ENCODE results near the gene TP73.

Gene TP73

DNA sequence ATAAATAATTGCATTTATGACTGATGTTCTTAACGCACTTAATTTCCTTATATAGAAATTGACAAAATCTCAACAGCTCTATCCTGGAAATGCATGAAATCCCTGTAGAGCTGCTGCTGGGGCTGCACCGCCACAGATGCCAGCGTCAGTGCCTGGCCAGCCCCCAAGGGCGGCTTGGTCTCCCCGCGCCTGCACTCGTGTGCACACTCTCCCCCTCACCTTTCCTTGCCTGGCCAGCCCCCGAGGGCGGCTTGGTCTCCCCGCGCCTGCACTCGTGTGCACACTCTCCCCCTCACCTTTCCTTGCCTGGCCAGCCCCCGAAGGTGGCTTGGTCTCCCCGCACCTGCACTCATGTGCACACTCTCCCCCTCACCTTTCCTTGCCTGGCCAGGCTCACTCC lies 16.2 kb upstream of the TP73 start:
- in situ Hi-C loops (cut with HindIII; ENCODE audit: low sequenced_read_pairs) = no loop called here
- no peak for DNase-seq (ENCODE audit: low read depth)
- TF ChIP-seq, protein P1, sequence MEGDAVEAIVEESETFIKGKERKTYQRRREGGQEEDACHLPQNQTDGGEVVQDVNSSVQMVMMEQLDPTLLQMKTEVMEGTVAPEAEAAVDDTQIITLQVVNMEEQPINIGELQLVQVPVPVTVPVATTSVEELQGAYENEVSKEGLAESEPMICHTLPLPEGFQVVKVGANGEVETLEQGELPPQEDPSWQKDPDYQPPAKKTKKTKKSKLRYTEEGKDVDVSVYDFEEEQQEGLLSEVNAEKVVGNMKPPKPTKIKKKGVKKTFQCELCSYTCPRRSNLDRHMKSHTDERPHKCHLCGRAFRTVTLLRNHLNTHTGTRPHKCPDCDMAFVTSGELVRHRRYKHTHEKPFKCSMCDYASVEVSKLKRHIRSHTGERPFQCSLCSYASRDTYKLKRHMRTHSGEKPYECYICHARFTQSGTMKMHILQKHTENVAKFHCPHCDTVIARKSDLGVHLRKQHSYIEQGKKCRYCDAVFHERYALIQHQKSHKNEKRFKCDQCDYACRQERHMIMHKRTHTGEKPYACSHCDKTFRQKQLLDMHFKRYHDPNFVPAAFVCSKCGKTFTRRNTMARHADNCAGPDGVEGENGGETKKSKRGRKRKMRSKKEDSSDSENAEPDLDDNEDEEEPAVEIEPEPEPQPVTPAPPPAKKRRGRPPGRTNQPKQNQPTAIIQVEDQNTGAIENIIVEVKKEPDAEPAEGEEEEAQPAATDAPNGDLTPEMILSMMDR (IDR thresholded peaks at IDR 0.05; ENCODE audit: low read depth, low read length, missing control alignments) = no peak
- H3K4me3 ChIP-seq (ENCODE audit: low read depth, low read length) = no peak overlapping the region

DNA sequence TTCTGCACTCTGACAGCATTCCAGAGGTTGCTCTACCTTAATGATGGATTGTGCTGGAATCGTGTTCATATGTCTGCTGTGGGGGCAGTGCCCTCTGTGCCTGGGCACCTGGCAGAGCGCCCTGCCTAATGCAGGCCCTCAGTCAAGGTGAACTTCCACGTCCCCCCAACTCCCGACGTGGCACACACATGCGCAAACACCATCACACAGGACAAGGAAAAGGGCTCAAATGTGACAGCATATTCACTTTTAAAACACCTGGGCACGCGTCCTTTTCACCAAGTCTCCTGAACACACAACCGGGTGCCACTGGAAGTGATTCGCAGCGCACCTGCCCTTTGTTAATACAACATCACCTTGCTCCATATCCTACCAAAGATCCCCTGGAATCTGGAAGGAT lies 15.8 kb upstream of the TP73 start:
- TF ChIP-seq, protein P1 (IDR thresholded peaks at IDR 0.05; ENCODE audit: low read depth, low read length, missing control alignments) = no peak
- DNase-seq (ENCODE audit: low read depth) = no peak
- in situ Hi-C loops (cut with HindIII; ENCODE audit: low sequenced_read_pairs) = no loop called here
- no peak overlapping the region for H3K4me3 ChIP-seq (ENCODE audit: low read depth, low read length)

DNA sequence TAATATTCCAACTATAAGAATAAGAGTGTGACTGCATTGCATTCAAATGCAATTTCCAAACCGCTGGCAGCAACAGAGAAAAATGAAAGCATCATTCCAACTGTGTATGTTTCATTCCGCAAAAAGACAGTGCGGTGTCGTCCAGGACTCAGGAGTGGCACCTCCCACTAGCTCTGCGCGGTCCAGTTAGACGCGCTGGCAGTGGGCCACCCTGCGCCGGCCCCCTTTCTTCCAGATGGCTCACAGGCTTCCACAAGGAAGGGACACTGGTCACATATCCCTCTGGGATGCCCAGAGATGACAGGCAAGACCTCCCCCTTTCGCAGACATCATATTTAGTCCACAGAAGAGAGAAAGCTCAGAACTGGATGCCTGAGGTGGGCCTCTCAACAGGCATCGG lies 14.3 kb upstream of the TP73 start:
- no peak overlapping the region for H3K4me3 ChIP-seq (ENCODE audit: low read depth, low read length)
- no peak for DNase-seq (ENCODE audit: low read depth)
- in situ Hi-C loops (cut with HindIII; ENCODE audit: low sequenced_read_pairs) = no loop called here
- TF ChIP-seq, protein P1 (IDR thresholded peaks at IDR 0.05; ENCODE audit: low read depth, low read length, missing control alignments) = no peak

DNA sequence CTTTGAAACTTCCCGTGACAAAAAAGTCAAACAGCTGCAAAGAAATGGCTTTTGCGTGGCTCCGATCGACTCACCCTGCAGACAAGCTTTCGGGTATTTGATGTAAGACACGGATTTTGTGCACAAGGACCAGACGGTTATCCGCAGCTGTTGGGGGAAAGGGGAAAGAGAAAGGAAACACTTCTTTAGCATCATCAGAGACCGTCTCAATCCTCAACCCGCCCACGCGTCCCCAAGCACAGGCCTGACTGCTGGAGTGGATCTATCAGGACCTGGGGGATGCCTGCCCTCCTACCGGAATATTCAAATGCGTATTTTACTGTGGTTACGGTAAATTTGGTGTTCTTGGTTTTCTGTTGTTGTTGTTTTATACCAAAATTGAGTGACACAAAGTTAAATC lies 13.6 kb upstream of the TP73 start:
- in situ Hi-C loops (cut with HindIII; ENCODE audit: low sequenced_read_pairs) = no loop called here

DNA sequence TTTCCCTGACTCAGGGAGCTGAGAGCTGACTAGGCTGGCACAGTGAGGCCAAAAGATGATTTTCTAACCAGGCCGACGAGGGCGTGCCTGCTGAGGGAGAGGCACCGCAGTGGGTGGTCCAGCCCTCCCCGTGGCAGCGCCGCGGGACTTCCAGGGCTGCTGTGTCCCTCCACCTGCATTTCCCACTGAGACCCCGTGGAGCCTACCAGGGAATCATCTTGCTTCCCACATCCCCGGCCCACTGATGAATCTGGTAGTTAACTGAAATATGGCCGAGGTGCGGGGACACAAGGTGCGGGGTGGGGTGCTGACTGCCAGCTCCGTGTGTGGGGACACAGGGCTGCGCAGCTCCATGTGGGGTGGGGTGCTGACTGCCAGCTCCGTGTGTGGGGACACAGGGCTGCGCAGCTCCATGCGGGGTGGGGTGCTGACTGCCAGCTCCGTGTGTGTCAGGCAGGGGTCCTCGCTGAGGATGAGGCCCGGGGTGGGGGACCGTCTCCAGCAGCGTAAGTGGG lies 12.9 kb upstream of the TP73 start:
- no peak for DNase-seq (ENCODE audit: low read depth)
- H3K4me3 ChIP-seq (ENCODE audit: low read depth, low read length) = no peak overlapping the region
- TF ChIP-seq, protein P1 (IDR thresholded peaks at IDR 0.05; ENCODE audit: low read depth, low read length, missing control alignments) = no peak
- in situ Hi-C loops (cut with HindIII; ENCODE audit: low sequenced_read_pairs) = no loop called here

More for the DNA sequence above, 13.6 kb upstream of the TP73 start:
- DNase-seq (ENCODE audit: low read depth) = no peak
- H3K4me3 ChIP-seq (ENCODE audit: low read depth, low read length) = no peak overlapping the region
- TF ChIP-seq, protein P1 (IDR thresholded peaks at IDR 0.05; ENCODE audit: low read depth, low read length, missing control alignments) = no peak

DNA sequence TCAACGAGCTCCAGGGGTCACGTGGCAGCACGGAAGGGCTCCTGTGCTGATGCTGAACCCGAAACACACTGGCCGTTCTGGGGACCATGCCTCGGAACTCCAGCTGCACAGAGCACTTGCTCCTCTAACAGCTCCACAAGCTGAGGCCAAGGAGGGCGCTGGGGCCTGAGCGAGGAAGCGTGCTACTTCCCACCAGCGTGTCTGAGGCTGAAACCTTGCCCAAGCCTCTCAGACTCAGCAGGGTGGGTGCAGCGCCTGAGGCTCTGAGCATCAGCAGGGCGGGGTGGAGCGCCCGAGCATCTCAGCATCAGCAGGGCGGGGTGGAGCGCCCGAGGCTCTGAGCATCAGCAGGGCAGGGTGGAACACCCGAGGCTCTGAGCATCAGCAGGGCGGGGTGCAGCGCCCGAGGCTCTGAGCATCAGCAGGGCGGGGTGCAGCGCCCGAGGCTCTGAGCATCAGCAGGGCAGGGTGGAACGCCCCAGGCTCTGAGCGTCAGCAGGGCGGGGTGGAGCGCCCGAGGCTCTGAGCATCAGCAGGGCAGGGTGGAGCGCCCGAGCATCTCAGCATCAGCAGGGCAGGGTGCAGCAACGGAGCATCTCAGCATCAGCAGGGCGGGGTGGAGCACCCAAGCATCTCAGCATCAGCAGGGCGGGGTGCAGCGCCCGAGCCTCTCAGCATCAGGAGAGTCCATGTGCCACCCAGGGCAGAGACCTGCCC lies 12.0 kb upstream of the TP73 start:
- DNase-seq (ENCODE audit: low read depth) = no peak
- TF ChIP-seq, protein P1 (IDR thresholded peaks at IDR 0.05; ENCODE audit: low read depth, low read length, missing control alignments) = no peak
- H3K4me3 ChIP-seq (ENCODE audit: low read depth, low read length) = no peak overlapping the region
- in situ Hi-C loops (cut with HindIII; ENCODE audit: low sequenced_read_pairs) = loop anchor here (10.0 kb wide), 1 partner anchor 255 kb away; no protein-coding TSS in a partner anchor
